Activated CD8-positive, alpha-beta memory T cell treated with anti-CD3 and anti-CD28 coated beads, Interleukin-2, amount 50 U/mL, for 24 hours (primary cell): ENCODE measurements around the gene MAP3K7.

Experiments
- DNase-seq: peaks from one replicate; pipeline ENCODE4 v3.0.0-alpha.2; 2020; ENCODE audit errors: extremely low read depth

MAP3K7 gene

DNA sequence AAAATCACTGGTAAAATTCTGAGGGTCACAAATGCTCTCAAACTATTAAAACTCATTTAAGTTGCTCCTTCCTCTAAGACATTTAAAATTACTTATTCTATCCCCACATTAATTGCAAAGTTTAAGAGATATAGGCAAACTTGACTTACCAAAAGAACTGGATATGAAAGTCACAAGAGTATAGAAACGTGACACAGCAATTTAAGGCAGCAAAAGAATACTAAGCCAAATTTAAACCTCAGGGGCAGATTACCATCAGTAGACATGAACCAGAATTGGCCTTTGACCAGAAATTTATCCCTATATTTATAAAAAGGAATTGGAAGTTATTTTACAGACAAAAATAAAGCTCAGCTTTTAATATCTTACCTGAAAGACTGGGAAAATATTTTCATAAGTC is 56.0 kb downstream of the MAP3K7 start:
- no peak for DNase-seq

DNA sequence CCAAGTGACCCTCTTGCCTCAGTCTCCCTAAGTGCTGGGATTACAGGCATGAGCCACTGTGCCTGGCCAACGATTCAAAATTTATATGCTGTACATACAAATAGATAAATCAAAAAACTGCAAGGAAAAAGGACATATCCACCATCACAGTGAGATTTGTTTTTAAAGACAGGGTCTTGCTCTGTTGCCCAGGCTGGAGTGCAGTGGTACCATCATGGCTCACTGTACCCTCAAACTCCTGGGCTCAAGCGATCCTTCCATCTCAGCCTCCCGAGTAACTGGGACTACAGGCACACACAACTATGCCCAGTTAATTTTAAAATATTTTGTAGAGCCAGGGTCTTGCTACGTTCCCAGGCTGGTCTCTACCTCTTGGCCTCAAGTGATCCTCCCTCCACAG is 61.5 kb downstream of the MAP3K7 start:
- no peak for DNase-seq

DNA sequence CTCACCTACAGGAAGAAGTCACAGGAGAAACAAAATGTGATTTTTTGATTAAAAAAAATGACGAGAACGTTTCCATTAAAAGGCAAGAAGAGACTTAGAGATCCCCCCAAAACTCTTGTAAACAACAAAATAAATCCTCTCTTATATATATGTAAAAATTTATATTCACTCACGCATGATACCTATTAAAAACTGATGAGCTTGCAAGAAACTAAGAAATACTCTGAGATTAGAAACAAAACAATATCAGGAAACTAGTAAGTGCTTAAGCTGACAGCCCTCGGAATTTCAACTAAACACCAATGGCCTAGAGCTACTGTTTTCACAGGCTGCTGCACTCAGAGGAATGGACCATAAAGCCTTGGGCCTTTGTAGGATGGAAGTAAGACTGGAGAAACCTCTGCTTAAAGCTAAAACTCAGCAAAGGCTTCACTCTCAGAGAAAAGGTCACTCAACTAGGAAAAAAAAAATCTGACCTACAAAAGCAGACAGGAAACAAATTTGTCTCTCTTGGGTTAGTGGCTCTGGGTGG is 63.0 kb downstream of the MAP3K7 start:
- no peak for DNase-seq

DNA sequence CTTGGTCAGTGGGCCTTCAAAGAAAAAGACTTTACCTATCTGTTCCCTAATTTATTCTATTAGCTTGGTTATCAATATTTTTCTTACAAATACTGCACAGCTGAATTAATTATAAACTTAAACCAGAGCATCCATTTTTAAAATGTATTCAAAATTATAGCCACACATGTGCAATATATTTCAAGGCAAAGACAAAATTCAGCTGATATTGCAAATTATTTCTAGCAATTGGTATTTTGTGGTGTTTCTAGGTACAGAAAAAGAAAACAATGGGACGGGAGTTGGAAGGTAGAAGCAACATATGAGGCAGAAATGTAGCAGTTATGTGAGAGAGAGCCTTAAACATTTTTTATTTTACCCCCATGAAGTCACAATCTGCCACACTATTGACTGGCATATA is 64.9 kb downstream of the MAP3K7 start:
- no peak for DNase-seq

DNA sequence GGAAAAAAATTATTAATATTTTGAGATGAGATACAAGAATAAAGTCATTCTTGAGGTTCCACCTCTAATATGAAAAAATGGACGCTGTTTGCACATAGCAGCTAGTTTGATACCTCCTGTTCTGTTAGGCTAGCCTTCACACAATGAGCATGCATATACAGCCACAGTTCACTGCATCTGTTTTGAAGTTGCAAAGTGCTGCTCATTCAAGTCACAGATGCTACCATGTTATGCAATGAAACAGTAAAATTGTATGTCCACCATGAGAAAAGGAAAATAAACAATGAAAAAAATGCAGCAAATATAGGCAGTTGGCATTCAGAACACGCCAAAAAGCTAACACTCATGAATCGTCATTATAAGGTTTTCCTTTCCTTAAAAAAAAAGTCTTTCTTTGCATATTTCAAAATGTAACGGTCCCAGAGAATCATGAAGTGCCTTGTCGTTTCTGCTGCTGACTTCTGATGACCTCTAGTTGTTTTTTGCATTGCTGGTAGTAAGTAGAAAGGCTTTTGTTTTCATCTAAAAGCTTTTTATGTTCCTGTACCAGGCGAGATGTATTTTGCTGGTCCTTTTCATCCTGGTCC is 70.7 kb downstream of the MAP3K7 start:
- DNase-seq, result no peak

DNA sequence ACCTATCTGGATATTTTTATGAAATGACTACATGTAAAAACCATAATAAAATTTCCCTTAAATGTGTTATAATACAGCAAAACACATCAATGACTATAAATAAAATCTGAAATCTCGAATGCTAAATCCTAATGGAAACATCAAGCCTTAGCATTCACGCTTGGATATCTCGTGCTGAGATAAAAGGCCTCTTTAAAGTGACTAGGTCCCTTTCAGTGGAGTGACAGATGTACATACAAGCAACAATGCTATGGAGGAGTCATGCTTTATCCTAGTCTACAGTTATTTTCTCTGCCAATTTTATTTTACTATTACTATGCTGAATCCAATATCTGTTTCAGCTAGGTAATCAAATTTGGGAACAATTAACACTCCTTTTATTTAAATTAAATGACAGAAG is 72.4 kb downstream of the MAP3K7 start:
- no peak for DNase-seq

DNA sequence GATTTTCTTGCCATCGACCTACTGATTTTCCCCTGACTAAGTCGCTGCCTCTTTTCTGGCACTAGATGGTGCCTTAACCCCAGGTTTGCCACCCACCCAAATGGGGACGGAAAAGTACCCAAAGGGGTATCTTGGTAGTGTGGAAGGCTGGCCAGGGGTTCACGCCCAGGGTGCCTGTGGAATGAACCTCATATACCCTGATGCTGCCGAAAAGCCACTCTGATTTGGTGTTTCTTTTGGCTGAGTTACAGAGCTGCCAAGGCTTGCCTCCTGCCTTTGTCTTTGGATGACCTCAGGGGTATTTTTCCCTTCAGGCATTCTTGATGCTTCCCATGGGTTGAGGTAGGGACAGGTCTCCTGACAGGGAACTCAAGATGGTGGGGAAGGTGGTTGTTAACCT is 78.1 kb downstream of the MAP3K7 start:
- no peak for DNase-seq

DNA sequence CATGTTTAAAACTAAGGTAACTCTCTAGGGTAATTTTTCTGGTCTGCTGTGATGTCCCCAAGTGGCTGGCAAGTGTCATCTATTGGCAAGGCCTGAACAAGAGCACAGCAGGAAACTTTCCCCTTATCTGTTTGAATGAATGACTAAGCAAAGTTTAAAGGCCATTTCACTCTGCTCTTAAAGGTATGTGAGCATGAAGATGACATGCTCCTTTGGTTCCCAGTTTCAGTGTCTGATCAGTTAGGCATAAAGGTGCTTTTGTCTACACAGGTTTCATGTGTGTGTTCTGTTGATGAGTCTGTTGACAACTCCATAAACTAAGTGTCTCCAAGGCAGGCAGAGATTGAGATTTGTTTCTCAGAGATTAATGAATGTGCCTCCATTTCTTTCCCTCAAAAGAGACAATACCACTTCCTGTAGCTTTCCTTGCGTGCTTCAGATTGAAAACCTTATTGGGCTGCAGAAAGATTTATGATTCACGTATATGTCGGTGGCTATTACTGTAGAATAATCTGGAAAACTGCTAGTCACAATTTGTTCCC is 83.9 kb downstream of the MAP3K7 start:
- DNase-seq, result no peak

DNA sequence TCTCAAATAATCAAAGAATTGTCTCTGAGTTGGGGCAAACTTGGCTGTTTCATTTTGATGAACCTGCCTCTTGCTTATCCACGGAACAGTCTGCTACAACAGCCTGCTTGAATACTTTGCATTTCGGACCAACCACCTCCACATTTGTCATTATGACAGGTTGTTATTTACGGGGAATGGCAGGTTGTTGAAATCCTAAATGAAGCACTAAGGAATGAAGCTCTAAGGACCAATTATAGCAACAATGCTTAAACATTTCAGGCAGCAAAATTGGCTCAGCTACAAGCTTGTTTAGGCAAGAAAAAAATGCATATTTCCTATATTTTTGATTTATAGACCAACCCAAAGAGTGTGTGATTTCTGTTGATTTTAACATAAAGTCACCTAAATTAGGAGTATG is 84.5 kb downstream of the MAP3K7 start:
- DNase-seq, result no peak

DNA sequence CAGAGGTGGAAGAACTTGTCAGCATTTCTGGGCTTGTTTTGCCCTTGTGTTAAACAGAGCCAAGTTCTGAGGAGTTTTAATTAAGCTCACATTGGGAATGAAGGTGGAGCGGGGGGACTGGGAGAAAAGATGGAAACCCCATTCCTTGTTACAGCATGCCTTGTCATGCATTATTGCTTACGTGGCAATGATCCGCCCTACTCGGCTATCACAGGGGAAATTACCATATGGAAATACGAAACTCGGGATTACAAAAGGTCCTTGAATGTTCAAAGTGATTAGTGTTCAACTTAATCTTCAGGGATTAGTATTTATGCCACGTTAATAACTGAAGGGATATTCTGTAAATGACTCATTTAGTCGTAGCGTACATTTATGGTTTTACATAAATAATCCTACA is 86.4 kb downstream of the MAP3K7 start:
- DNase-seq, result no peak

DNA sequence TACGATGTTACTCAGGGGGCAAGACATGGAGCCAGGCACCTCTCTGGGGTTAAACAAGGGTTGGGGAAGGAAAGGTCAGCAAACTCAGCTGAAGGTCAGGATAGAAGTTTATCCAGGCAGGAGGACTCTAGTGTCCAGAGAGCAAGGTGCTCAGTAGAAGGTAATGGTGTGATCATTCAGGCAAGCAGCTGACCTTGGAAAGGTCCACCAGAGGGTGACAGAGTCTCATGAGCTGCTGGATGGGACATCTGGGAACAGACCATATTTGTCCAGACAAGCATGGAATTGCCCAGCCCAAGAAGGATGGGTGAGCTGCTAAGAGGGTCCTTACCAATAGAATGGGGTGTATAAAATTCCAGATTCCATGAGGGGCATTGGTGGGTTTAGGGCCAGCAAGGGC is 89.5 kb downstream of the MAP3K7 start:
- DNase-seq, result no peak

DNA sequence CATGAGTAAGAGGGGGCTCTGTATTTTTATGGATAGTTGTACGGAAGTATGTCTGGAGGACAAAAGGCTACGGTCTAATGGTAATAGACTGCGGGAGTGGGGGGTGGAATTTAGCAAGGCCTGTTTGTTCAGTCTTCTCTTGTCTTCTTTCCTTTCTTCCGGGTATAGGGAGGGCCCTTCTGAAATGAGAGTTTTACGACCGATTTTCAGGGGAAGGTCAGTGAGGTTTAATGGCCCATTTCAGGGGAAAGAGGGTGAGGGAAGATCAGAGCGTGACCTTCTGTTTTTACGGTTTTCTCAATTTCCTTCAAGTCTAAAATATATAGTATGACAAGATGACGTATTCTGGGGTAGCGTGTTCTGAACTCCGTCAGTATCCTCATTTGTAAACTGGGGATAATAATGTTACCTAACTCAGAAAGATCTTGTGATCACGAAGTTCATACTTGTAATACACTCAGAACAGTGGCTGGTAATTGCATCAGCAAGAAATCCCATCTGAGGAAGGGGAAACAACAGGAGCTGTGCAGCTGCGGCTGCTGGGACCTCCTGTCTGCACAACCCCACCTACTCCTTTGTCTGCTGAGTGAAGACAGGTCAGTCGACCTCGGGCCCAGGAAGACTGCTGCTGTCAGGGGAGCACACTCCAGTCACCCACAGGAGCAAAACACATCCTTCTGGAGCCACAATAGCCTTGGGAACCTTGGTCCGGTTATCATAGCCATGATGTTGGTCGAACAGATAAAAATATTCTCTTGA is 90.4 kb downstream of the MAP3K7 start:
- DNase-seq, result no peak

DNA sequence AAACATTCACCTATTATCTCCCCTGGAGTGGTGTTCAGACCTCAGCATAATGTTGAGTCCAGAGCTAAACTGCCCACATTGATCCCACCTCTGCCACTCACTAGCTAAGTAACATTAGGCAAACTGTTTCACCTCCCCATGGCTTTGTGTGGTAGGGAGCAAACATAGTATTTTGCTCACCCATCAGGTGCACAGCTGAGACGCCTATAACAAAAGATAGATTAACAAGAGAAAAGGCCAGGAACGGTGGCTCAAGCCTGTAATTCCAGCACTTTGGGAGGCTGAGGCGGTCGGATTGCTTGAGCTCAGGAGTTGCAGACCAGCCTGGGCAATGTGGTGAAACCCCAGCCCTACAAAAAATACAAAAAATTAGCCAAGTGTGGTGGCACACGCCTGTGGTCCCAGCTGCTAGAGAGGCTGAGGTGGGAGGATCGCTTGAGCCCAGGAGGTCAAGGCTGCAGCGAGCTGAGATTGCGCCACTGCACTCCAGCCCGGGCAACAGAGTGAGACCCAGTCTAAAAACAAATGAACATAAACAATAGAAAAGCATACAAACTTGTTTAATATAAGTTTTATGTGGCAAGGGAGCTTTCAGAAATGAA is 91.6 kb downstream of the MAP3K7 start:
- DNase-seq, result no peak

DNA sequence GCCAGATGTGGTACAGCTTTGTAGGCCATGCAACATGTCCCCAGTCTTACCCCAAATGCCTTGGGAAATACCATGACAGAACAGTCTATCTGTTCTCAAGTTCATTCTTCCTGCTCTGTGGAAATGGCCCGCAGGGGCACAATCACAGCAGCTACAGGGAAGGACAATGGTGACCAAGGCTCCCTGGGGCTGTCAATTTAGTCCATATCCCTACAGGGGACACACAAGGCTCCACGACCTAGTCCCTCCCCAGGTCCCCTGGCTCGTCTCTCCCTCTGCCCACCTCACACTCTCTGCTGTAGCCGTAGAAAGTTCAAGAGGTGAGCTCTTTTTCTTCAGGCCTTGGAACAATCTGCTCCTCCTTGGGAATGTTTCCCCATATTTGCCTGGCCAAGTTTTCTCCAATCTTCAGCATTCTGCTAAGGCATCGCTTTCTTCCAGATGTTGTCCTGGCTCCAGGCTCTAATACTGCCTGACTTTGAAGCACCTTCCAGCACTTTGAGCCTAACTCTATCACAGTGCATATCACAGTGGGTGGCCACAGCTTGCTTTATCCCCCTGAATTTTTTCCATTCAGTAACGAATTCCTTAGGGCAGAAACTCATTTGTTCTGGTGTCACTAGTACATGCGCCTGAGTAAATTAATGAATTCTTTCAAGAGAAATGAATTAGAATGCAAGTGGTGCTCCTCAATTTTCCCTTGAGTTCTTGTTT is 92.6 kb downstream of the MAP3K7 start:
- no peak for DNase-seq

DNA sequence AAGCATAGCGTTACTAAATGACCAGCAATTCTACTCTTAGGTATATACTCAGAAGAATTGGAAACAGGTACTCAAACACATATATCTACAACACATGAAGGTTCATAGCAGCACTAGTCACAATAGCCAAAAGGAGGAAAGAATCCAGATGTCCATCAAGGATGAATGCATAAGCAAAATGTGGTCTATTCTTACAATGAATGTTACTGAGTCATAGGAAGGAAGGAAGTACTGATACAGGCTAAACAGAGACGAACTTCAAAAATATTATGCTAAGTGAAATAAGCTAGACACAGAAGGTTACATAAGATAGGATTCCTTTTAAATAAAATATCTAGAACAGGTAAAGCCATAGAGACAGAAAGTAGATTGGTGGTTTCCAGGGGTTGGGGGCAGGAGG is 93.5 kb downstream of the MAP3K7 start:
- no peak for DNase-seq

DNA sequence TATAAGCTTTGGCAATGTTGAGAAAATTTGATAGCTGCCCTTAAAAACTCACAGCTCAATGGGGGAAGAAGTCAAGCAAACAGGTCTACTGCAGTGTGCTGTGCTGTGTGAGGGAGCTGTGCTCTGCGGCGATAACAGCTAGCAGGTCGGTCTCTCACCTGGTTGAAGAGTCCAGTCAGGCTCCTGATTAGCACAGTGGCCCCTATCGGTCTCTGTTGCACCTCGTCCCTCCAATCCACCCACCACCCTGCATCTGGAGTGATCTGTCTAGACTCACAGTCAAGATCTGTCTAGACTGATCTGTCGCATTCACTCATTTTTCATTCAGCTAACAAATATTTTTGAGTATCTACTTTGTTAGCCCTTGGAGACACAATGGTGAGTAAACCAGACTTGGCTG is 94.1 kb downstream of the MAP3K7 start:
- no peak for DNase-seq

DNA sequence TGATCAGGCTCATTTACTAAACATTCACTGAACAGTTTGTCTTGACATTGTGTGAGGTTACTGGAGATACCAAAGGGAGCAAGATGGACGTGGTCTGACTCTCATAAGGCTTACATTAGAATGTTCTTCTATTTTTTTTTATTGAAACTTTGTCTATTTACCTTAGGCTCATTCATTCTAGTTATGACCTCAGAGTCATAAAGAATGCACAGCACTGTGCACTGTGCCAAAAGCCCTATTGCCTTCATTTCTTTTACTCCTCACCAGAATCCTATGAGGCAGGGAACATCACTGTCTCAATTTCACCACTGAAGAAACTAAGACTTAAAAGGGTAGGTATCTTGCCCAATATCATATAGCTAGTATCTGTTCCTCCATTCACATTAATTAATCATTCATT is 94.5 kb downstream of the MAP3K7 start:
- DNase-seq, result no peak

DNA sequence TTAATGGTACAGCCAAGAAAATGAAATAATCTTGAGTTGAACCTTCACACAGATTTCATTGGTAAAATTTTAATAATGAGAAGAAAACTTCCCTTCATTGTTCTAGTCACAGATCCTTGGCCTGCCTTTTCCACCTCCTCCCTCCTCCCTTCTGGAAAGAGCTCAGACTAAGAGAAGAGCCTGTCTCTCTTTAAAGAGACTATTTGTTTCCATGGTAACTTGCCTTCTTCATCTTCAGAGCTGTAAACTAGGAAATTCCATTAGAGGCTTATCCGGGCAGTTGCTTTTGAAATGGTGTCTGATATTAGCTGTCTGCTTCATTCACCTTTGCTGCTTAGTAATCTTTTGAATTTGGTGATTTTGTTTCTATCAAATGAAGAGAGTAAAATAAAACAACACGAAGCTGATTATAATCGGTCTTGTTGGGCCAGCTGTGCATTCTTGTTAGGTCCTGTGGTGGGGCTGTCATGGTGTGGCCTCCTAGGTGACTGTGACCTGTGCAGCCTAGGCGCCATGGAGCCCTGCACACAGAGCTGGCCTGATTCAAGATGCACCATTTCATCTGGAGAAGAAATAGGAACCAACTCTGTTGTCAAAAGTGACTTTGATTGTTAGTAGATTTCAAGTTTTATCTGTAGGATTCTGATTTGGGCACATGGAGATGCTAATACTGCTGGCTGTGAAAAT is 96.7 kb downstream of the MAP3K7 start:
- no peak for DNase-seq

DNA sequence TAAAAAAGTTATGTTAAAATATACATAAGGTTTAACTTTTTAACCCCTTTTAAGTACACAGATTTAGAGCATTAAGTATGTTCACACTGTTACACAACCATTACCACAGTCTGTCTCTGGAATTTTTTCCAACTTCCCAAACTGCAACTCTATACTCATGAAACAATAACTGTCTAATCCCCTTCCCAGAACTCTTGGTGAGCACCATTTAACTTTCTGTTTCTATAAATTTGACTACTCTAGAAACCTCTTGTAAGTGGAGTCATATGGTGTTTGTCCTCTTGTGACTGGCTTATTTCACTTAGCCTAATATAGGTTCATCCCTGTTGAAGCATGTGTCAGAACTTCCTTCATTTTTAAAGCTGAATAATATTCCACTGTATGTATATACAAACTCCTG is 98.1 kb downstream of the MAP3K7 start:
- DNase-seq, result no peak

DNA sequence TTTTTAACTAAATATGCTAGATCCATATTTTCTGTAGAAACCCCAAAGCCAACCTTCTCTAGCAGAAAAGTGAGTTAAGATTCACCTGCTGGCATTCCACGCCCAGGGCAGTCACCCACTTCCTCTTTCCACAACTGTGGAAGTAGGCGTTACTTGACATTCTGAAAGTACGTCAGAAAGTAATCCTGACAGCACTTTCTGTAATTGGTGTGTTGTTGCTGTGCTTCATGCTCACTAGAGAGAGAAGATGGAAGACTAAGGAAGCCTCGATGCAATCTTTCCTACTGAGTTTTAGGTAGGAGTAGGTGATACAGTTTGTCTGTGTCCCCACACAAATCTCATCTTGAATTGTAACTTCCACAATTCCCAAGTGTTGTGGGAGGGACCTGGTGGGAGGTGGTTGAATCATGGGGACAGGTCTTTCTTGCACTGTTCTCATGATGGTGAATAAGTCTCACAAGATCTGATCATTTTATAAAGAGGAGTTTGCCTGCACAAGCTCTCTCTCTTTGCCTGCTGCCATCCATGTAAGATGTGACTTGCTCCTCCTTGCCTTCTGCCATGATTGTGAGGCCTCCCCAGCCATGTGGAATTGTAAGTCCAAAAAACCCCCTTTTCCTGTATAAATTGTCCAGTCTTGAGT is 101.1 kb downstream of the MAP3K7 start:
- no peak for DNase-seq

DNA sequence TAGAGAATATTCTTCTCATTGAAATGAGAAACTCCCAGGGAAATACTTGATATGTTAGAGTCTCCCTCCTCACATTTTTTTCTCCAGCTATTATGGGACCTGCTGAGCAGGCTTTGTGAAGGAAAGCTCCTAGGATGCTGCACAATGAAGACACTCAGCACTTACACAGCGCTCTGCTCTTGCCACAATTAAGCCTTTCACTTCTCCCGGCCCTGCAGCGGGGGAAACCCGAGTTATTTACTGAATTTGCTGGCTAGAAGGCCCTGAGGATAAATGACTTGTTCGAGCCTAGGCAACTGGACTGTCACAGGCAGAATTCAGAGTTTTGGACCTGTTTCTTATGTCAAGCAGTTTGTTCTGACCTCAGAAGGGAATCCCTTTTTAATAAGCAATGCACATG is 102.0 kb downstream of the MAP3K7 start:
- DNase-seq, result no peak
